Thyroid gland (tissue), 4 donors: ENCODE data around the gene NUDT7.

ENCODE experiments used
- CTCF ChIP-seq, 6 experiments: fragments of 200-600 bp in 3 of 6; fragments of 450-650 bp in 3 of 6; sonication (generic) in 3 of 6; IDR thresholded peaks; one replicate each; pipeline ENCODE4 v1.5.1; 2016 to 2019; ENCODE audit warnings: antibody characterized with exemption in 6 of 6, mild to moderate bottlenecking in 2 of 6, inconsistent platforms in 1 of 6, moderate library complexity in 1 of 6
- POLR2A ChIP-seq, 2 donors: fragments of 450-650 bp; IDR thresholded peaks; one replicate each; pipeline ENCODE4 v1.6.1; 2017; ENCODE audit warnings: antibody characterized with exemption in 2 of 2, mild to moderate bottlenecking in 2 of 2, moderate library complexity in 1 of 2

- TF ChIP-seq POLR2A (IDR thresholded peaks at IDR 0.05) (no peak), CTCF (IDR thresholded peaks at IDR 0.05) (no peak)
These were observed 484 bp upstream of the NUDT7 start for GRCh38 chr16:77721752-77722308.
